Hepatocyte (in vitro differentiated cells): ENCODE data around the gene CNRIP1. TPM values are rescaled to one million over a fixed set of nuclear protein-coding genes. Genes with fewer than 3 reads are reported as not detected.

ENCODE experiments used
- DNase-seq: peaks from one replicate; pipeline ENCODE4 v3.0.0-alpha.2; 2016; ENCODE audit warnings: low spot score
- H2AFZ ChIP-seq: fragments of 200-600 bp; sonication (generic); 2 replicates; pipeline ENCODE4 v1.6.0; 2016; ENCODE audit warnings: antibody characterized with exemption, mild to moderate bottlenecking
- H3K27ac ChIP-seq: fragments of 200-600 bp; sonication (generic); 2 replicates; pipeline ENCODE4 v1.5.1; 2016; ENCODE audit warnings: mild to moderate bottlenecking
- H3K27me3 ChIP-seq: fragments of 200-600 bp; sonication (generic); 2 replicates; pipeline ENCODE4 v1.6.1; 2016
- H3K36me3 ChIP-seq: fragments of 200-600 bp; sonication (generic); replicated peaks from 2 replicates; pipeline ENCODE4 v1.5.1; 2016; ENCODE audit warnings: low read depth; ENCODE audit not compliant: insufficient read depth
- H3K4me1 ChIP-seq: fragments of 200-600 bp; sonication (generic); 2 replicates; pipeline ENCODE4 v1.5.1; 2016; ENCODE audit warnings: mild to moderate bottlenecking, moderate library complexity; ENCODE audit not compliant: insufficient read depth
- H3K4me2 ChIP-seq: fragments of 200-600 bp; sonication (generic); 2 replicates; pipeline ENCODE4 v1.6.0; 2016
- H3K4me3 ChIP-seq: fragments of 200-600 bp; sonication (generic); 2 replicates; pipeline ENCODE4 v1.5.1; 2016; ENCODE audit warnings: mild to moderate bottlenecking
- H3K79me2 ChIP-seq: fragments of 200-600 bp; sonication (generic); 2 replicates; pipeline ENCODE4 v1.6.0; 2017; ENCODE audit warnings: mild to moderate bottlenecking
- H3K9me2 ChIP-seq: fragments of 200-600 bp; sonication (generic); replicated peaks from 2 replicates; pipeline ENCODE4 v1.6.0; 2017; ENCODE audit warnings: mild to moderate bottlenecking; ENCODE audit not compliant: insufficient read depth
- H3K9me3 ChIP-seq: fragments of 200-600 bp; sonication (generic); 2 replicates; pipeline ENCODE4 v1.5.1; 2016; ENCODE audit warnings: low read depth, mild to moderate bottlenecking
- H4K20me1 ChIP-seq: fragments of 200-600 bp; sonication (generic); 2 replicates; pipeline ENCODE4 v1.6.0; 2016; ENCODE audit warnings: mild to moderate bottlenecking; ENCODE audit not compliant: insufficient read depth, poor library complexity, severe bottlenecking
- CTCF ChIP-seq: fragments of 200-600 bp; sonication (generic); IDR thresholded peaks from 2 replicates; pipeline ENCODE4 v1.5.1; 2016; ENCODE audit warnings: antibody characterized with exemption, mild to moderate bottlenecking; ENCODE audit not compliant: poor library complexity
- EZH2 ChIP-seq: fragments of 200-600 bp; sonication (generic); IDR thresholded peaks from 2 replicates; pipeline ENCODE4 v1.6.1; 2016; ENCODE audit warnings: antibody characterized with exemption, mild to moderate bottlenecking, borderline replicate concordance
- EZH2phosphoT487 ChIP-seq: fragments of 200-600 bp; sonication (generic); IDR thresholded peaks from one replicate; pipeline ENCODE4 v1.6.1; 2018; ENCODE audit warnings: antibody characterized with exemption, mild to moderate bottlenecking, low read depth, moderate library complexity; ENCODE audit not compliant: unreplicated experiment, severe bottlenecking
- WGBS: methylation state at CpG from one replicate; pipeline ENCODE4 v1.1.6; 2016; ENCODE audit warnings: low lambda C conversion rate; ENCODE audit errors: missing lambda C conversion rate; 5-methylcytosine and 5-hydroxymethylcytosine counted together
- polyA plus RNA-seq: library from polyadenylated mRNA; unstranded; fragments of >200 nt; fragmentation: Nextera tagmentation; extraction: Ambion mirVana; gene quantifications from 2 replicates; pipeline ENCODE4 v1.2.1, GENCODE V29; 2016
- total RNA-seq: library from RNA; depleted of rRNA; stranded (reverse); fragments of >200 nt; gene quantifications from 2 replicates; pipeline ENCODE4 v1.2.3, GENCODE V29; 2014

CNRIP1 gene
- total and polyA plus RNA-seq, 2 experiments from 2014 or later = 3.1 to 5.8 TPM

DNA sequence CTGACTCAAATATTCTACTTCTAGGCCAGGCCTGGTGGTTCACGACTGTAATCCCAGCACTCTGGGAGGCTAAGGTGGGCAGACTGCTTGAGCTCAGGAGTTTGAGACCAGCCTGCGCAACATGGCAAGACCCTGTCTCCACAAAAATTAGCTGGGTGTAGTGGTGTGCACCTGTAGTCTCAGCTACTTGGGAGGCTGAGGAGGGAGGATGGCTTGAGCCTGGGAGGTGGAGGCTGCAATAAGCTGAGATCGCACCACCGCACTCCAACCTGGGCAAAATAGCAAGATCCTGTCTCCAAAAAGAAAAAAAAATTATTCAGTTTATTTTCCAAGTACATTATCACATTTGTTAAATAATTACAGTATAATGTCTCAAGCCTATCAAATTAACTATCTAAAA is 74.7 kb downstream of the CNRIP1 start:
- H3K9me3 ChIP-seq = no peaks in the 10 kb centered on the region
- no peak overlapping the region for H2AFZ ChIP-seq
- H3K9me2 ChIP-seq = no peaks in the 10 kb centered on the region
- peaks cover 97% of the 10 kb centered on the region for H4K20me1 ChIP-seq
- H3K4me3 ChIP-seq = no peak overlapping the region
- H3K27ac ChIP-seq = no peak overlapping the region
- DNase-seq = no peak
- H3K4me2 ChIP-seq = no peak overlapping the region
- H3K27me3 ChIP-seq = no peaks in the 10 kb centered on the region
- H3K4me1 ChIP-seq = peaks cover 26% of the 10 kb centered on the region
- H3K79me2 ChIP-seq = peaks cover 100% of the 10 kb centered on the region
- WGBS = 97% methylated on average over 4 of the region's 4 CpGs
- no peaks in the 10 kb centered on the region for H3K36me3 ChIP-seq
- TF ChIP-seq EZH2phosphoT487 (no peak), EZH2 (no peak), CTCF (no peak)

DNA sequence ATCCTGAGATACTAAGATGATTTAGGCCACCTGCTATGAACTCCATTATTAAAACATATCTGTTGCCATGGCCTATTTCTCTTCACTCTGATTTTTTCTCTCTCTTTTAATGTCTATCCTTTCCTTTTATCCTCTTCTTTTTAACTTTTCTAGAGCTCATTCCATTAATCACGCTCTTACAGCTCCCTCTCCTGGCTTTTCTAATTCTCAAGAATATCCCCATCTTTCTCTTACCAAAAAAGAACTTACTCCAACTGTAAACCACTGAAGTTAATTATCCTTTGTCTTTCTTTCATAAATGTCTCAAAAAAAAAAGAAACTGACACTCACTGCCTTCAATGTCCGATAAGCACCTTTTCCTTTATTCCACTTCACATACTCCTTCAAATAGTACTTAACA is 75.3 kb downstream of the CNRIP1 start:
- no peak for DNase-seq
- no peak overlapping the region for H3K4me2 ChIP-seq
- H3K9me2 ChIP-seq = no peaks in the 10 kb centered on the region
- peaks cover 100% of the 10 kb centered on the region for H3K79me2 ChIP-seq
- H3K4me3 ChIP-seq = no peak overlapping the region
- H2AFZ ChIP-seq = no peak overlapping the region
- WGBS = 85% methylated on average over 2 of the region's 2 CpGs
- no peak overlapping the region for H3K27ac ChIP-seq
- H4K20me1 ChIP-seq = peaks cover 96% of the 10 kb centered on the region
- H3K36me3 ChIP-seq = no peaks in the 10 kb centered on the region
- no peak for TF ChIP-seq EZH2
- peak; percentile 36 for TF ChIP-seq CTCF
- peaks cover 20% of the 10 kb centered on the region for H3K4me1 ChIP-seq
- H3K27me3 ChIP-seq = no peaks in the 10 kb centered on the region
- no peaks in the 10 kb centered on the region for H3K9me3 ChIP-seq

Other genes starting within 250 kb of the CNRIP1 start
- 15.5 and 19.1 TPM in 2 replicates for gene PNO1, start 162.1 kb downstream of the CNRIP1 start, total RNA-seq
- gene PNO1, start 162.1 kb downstream of the CNRIP1 start, polyA plus RNA-seq = 20.7 and 22.9 TPM in 2 replicates
- gene PPP3R1, start 67.4 kb downstream of the CNRIP1 start, total RNA-seq = 35.1 and 46.5 TPM in 2 replicates
- gene PPP3R1, start 67.4 kb downstream of the CNRIP1 start, polyA plus RNA-seq = 3.5 and 5.1 TPM in 2 replicates
- 0.08 and 0.93 TPM in 2 replicates for gene PLEK, start 45.3 kb upstream of the CNRIP1 start, total RNA-seq
- gene PLEK, start 45.3 kb upstream of the CNRIP1 start, polyA plus RNA-seq = 0.72 and 0.92 TPM in 2 replicates
- 0.83 and 0.84 TPM in 2 replicates for gene FBXO48, start 147.3 kb upstream of the CNRIP1 start, total RNA-seq
- 0.36 and 0.58 TPM in 2 replicates for gene FBXO48, start 147.3 kb upstream of the CNRIP1 start, polyA plus RNA-seq
- gene APLF, start 147.6 kb upstream of the CNRIP1 start, total RNA-seq = 4.9 and 5.0 TPM in 2 replicates
- 1.5 TPM in 2 replicates for gene APLF, start 147.6 kb upstream of the CNRIP1 start, polyA plus RNA-seq